Stomach smooth muscle (tissue), 2 donors: ENCODE data around the gene SLC43A2.

Experiments
- H3K27ac ChIP-seq: one replicate; pipeline ENCODE4 v1.7.0; 2013; ENCODE audit warnings: mild to moderate bottlenecking, low read length, inconsistent platforms
- H3K27me3 ChIP-seq, 2 donors: one replicate each; pipeline ENCODE4 v1.7.0; 2013; ENCODE audit warnings: low read length in 2 of 2; ENCODE audit not compliant: insufficient read depth in 2 of 2, control insufficient read depth in 1 of 2
- H3K36me3 ChIP-seq, 2 donors: one replicate each; pipeline ENCODE4 v1.7.0; 2013; ENCODE audit warnings: low read length in 2 of 2; ENCODE audit not compliant: control insufficient read depth in 2 of 2, insufficient read depth in 2 of 2
- H3K4me1 ChIP-seq: one replicate; pipeline ENCODE4 v1.7.0; 2013; ENCODE audit warnings: low read length; ENCODE audit not compliant: control insufficient read depth, insufficient read depth
- H3K4me3 ChIP-seq, 2 donors: one replicate each; pipeline ENCODE4 v1.7.0; 2013; ENCODE audit warnings: low read length in 2 of 2
- H3K9ac ChIP-seq, 2 donors: one replicate each; pipeline ENCODE4 v1.7.0; 2013; ENCODE audit warnings: low read length in 2 of 2, mild to moderate bottlenecking in 1 of 2
- H3K9me3 ChIP-seq, 2 donors: one replicate each; pipeline ENCODE4 v1.7.0; 2013; ENCODE audit warnings: low read length in 2 of 2; ENCODE audit not compliant: control insufficient read depth in 2 of 2
- donor health status: healthy.
- donor health status: Pancreatic carcinoma.

SLC43A2 gene

DNA sequence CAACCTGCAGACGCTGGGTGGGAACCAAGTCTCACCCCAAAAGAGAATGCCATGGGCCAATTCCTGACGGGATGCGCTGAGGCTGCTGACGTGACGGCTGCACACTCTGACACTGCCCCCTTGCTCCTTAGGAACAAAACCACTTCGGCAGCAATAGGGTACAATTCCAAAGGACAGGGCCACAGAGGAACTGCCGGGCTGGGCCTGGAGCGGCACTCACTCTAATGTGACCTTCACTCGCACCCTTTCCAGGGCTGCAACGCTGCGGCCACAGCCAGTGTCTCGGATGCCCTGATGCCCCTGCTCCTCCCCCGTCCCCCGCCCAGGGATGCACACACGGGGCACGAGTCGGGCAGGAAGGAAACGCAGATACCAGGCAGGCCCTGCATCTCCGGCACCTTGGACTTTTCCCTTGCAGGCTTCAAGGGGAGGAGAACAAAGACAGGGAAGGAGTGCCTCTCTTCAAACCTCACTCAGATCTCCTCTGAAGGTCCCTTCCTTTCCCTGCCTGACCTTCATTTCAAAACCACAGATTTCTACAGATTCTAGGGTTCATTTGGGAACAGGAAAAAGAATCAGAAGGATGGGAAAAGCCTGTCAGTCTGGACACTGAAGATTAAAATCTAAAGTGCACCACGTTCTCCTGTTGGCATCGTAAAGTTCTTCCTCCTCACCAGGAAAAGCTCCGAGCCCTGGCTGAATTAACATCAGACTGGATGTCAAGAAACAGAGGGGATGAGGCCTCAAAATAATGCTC, 68.4 kb downstream of the SLC43A2 start:
- no peak overlapping the region for H3K27ac ChIP-seq
- no peaks in the 10 kb centered on the region for H3K9me3 ChIP-seq
- H3K9ac ChIP-seq = peak overlapping the region; percentile 80
- peaks cover 29% of the 10 kb centered on the region for H3K4me1 ChIP-seq
- H3K36me3 ChIP-seq = peaks cover 0 to 7% of the 10 kb centered on the region in 2 donors
- no peaks in the 10 kb centered on the region for H3K27me3 ChIP-seq
- peak overlapping the region in 1 of 2 donors; percentile 76 for H3K4me3 ChIP-seq

DNA sequence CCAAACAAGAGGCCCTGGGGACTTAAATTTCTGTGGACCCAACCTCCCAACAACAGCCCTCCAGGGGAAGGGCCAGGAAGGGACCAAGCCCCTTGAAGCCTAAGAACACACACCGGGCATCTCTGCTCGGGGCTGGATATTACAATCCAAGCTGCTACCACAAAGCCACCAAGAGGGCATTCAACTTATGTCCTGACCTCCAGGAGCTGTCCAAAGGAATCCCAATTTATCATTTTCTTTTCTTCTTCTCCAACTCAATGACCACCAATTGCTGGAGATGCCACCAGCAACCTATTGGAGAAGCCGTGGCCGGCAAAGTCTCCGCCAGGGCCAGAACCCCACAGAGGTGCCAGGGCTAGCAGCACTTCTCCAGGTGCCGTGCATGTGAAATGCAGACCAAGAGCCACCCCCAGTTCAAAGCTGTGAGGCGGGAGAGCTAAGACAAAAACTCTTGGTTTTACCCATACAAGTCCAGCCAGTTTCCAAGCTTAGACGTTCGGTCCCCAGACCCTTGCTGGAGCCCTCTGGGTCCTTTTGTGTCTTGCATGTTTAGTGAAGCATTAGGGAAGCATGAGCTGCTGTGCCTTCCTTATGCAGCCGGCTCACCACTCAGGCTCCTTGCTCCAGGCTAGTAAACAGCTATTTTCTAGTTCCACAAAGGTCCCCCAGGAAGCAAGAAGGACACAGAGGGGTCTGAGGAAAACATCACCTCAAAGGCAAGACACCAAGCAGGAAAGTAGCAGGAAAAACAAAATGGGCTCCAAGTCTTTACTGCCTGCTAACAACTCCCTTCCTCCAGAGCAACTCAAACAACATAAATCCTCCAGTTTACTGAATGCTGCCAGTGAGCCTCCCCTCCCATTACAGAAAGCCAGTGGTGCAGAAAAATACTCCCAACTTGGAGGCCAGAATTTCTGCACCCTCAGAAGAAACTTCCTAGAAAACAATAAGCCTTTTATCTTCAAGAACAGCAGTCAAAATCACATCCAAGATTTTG, 69.3 kb downstream of the SLC43A2 start:
- Histone ChIP-seq H3K27me3 (no peaks in the 10 kb centered on the region), H3K9me3 (no peaks in the 10 kb centered on the region), H3K4me3 (no peak overlapping the region), H3K4me1 (peaks cover 37% of the 10 kb centered on the region), H3K9ac (no peak overlapping the region), H3K27ac (no peak overlapping the region), H3K36me3 (peaks cover 0 to 7% of the 10 kb centered on the region in 2 donors)

DNA sequence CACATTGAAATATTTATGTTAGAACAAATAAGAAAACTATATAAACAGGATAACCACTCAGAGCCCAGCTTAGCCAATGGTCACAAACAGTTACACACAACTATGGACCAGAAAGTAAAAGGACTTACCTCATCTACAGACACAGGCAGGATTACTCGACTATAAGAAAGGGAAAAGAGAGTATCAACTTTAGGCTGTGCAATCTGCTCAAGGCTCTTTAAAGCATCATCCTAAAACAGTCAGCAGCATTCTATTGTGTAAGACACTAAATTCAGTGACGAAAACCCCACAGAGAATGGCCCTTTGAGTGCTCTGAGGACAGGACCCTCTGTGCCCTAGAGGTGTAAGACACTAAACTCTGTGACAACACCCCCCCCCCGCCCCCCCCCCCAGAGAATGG, 70.2 kb downstream of the SLC43A2 start:
- H3K4me1 ChIP-seq = peaks cover 44% of the 10 kb centered on the region
- no peak overlapping the region for H3K9ac ChIP-seq
- no peak overlapping the region for H3K27ac ChIP-seq
- peaks cover 0 to 7% of the 10 kb centered on the region in 2 donors for H3K36me3 ChIP-seq
- no peak overlapping the region for H3K4me3 ChIP-seq
- no peaks in the 10 kb centered on the region for H3K9me3 ChIP-seq
- H3K27me3 ChIP-seq = no peaks in the 10 kb centered on the region

DNA sequence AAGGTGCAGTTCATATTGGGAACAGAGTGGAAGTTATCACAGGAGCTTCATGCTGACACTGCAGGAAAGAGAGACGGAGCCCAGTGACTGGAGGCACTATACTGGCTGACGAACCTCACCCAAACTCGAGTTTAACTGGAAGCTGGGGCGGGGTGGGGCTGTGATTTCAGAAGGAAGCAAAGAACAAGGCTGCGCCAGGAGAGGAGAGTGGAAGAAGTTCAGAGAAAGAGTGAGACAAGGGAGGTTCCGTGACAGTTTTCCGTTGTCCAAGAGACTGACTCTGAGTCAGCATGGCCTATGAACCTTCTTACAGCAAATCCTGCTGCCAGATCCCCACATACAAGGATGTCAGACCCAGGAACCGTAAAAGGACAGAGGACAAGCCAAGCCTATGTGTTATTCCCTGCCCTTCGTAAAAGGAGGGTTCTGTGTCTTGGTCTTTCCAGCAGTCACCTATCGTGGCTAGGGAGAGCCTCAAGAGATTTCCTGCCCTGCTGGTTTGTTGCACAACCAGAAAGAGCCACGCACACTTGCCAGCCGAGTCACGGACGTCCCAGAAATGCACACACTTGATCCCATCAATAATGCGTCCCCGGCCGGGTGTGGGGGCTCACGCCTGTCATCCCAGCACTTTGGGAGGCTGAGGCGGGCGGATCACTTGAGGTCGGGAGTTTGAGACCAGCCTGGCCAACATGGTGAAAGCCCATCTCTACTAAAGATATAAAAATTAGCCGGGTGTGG, 71.1 kb downstream of the SLC43A2 start:
- H3K4me1 ChIP-seq = peaks cover 43% of the 10 kb centered on the region
- no peak overlapping the region for H3K4me3 ChIP-seq
- peaks cover 6 to 7% of the 10 kb centered on the region in 2 donors for H3K36me3 ChIP-seq
- no peak overlapping the region for H3K27ac ChIP-seq
- no peaks in the 10 kb centered on the region for H3K27me3 ChIP-seq
- no peaks in the 10 kb centered on the region for H3K9me3 ChIP-seq
- no peak overlapping the region for H3K9ac ChIP-seq

DNA sequence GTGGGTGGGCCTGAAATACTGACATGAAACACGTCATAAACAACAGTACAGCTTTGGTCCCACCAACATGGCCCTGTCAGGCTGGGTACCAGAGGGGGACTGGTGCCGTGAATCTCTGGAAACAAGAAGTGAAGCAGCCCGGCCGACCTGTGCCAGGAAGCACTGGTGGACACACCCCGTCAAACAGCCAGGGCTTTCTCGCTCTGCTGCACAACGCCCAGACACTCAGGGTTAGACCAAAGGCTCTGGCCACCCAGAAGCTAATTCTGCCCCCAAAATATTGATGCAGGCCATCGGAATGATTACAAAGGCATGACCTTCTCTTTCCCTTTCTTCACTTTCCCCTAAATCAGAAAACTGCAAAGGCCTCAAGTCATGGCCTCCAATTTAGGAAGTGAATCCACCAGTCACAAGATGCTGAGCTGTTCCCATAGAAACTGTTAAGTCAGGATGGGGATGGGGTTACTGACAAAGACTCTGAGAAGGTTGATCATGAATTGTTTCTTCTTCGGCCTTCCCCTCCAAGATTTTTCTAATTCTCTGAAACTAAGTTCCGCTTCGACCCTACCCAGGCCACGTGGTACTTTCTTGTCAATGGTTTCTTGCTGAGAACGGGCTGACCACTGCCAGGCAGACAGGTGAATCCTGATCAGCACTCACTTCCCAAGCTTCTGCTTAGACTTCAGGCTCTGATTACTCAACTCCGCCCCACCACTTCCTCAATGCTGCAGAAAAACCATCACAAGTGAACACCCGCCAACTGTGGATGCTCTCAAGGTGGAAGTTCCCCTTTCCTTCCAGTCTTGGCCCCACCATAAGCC, 72.8 kb downstream of the SLC43A2 start:
- Histone ChIP-seq H3K4me3 (no peak overlapping the region), H3K4me1 (peaks cover 34% of the 10 kb centered on the region), H3K9ac (no peak overlapping the region), H3K9me3 (no peaks in the 10 kb centered on the region), H3K27me3 (no peaks in the 10 kb centered on the region), H3K27ac (no peak overlapping the region), H3K36me3 (peaks cover 11 to 14% of the 10 kb centered on the region in 2 donors)

DNA sequence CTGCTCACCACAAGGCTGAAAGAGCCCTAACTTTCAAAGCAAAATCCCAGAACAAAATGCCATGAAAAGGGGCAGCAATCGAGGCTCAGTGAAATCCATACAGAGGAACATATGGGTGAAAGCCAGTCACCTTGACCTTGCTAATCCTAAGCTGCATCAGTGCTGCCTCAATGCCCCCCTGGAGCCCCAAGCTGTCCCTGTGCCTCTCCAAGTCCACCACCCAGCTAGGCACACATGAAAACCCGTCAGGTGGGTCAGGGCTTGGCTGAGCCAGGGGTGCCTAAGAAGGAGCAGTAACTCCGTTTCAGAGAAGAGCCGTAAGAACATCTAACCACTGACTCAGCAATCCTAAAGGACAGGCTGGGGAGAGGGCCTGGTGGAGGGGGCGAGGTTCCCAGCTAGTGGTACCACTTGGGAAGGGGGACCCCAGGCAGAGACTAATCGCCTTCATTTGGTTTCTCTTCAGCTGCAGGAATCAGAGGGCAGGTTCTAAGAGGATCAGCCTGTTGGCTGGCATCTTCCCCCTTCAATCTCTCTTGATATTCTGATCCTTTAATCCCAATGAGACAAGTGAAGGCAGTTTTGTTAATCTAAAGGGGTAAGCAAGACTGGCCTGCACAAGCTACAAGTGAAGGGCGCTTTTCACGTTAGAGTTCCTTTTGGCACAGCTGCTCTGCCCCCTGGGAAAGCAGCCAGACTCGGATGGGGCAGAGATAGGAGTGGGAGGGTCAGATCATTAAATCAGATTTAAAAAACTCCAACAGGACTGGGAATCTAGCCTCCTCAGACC, 73.7 kb downstream of the SLC43A2 start:
- no peaks in the 10 kb centered on the region for H3K27me3 ChIP-seq
- H3K4me1 ChIP-seq = peaks cover 26% of the 10 kb centered on the region
- peaks cover 20 to 23% of the 10 kb centered on the region in 2 donors for H3K36me3 ChIP-seq
- H3K4me3 ChIP-seq = no peak overlapping the region
- H3K9ac ChIP-seq = peak overlapping the region in 1 of 2 donors; percentile 2
- H3K27ac ChIP-seq = no peak overlapping the region
- no peaks in the 10 kb centered on the region for H3K9me3 ChIP-seq

DNA sequence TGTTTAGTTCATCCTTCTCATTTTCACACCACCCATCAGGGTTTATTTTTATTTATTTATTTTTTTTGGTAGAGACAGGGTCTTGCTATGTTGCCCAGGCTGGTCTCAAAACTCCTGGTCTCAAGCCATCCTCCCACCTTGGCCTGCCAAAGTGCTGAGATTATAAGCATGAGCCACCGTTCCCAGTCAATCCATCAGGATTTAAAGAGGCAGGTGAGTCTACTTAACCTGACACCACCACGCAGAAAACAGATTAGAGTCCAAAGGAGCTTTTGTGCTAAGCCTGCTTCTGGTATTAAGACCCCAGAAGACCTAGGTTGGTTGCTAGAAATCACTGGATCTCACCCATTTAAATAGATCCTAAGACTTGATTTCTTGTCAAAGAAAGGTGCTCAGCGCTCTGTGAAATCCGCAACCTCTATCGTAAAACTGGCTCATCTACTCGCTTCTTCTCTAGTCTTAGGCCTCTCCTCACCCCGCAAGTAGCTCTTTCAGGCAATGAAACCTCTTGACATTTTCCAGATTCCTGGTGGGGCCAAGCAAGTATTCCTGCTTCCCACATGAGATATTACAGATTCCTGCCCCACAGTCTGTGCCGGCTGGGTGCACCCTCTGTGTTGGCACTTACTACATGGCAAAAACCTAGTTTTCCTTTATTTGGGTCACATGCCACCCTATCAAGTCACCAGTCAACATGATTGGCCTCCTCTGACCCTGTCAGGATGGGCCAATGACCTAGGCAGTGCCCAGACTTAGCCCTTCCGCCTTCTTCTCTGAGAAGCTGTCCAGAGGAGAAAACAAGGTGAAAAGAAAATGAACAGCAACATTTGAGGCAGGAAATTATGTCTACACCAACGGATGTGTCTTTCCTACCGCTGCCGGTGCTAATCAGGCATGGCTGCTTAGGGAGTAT, 75.0 kb downstream of the SLC43A2 start:
- Histone ChIP-seq H3K36me3 (peaks cover 22 to 25% of the 10 kb centered on the region in 2 donors), H3K4me1 (peaks cover 22% of the 10 kb centered on the region), H3K4me3 (no peak overlapping the region), H3K9ac (peak overlapping the region in 1 of 2 donors; percentile 21), H3K27me3 (no peaks in the 10 kb centered on the region), H3K9me3 (no peaks in the 10 kb centered on the region), H3K27ac (peak overlapping the region; percentile 31)

DNA sequence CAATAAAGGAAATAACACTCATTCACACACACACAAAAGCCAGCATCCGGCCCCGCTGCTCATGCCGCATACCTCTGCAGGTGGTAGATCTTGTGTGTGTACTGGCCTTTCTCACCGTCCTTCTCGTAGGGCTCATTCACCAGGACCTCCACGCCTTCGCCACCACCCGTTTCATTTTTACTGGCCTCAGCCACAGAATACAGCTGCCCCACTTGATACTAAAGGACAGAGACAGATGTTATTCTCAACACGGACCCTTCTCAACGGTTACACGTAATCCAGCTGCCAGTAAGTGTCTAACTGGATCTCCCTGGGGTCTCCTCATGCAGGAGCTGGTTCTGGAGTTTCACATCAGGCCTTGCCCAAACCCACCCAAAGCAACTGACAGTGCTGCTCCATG, 75.7 kb downstream of the SLC43A2 start:
- Histone ChIP-seq H3K9me3 (no peaks in the 10 kb centered on the region), H3K4me3 (no peak overlapping the region), H3K4me1 (peaks cover 22% of the 10 kb centered on the region), H3K36me3 (peaks cover 24 to 28% of the 10 kb centered on the region in 2 donors), H3K27me3 (no peaks in the 10 kb centered on the region), H3K27ac (no peak overlapping the region), H3K9ac (no peak overlapping the region)

DNA sequence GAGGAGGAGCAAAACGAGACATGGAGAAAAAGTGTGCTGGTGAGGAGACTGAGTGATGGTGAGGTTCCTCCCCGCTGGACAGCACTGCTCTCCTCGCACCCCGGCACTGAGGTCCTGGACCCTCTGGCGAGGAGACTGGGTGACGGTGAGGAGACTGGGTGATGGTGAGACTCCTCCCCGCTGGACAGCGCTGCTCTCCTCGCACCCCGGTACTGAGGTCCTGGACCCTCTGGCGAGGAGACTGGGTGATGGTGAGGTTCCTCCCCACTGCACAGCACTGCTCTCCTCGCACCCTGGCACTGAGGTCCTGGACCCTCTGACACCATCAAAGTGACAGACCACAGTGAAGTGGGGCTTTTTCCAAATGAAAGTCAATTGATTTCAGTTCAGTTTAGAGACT, 76.9 kb downstream of the SLC43A2 start:
- Histone ChIP-seq H3K4me1 (peaks cover 22% of the 10 kb centered on the region), H3K36me3 (peaks cover 24 to 28% of the 10 kb centered on the region in 2 donors), H3K27me3 (no peaks in the 10 kb centered on the region)

More for the DNA sequence above, 76.9 kb downstream of the SLC43A2 start:
- Histone ChIP-seq H3K27ac (no peak overlapping the region), H3K9me3 (no peaks in the 10 kb centered on the region), H3K9ac (no peak overlapping the region), H3K4me3 (no peak overlapping the region)
